Astrocyte of the cerebellum (primary cell): Measurements from ENCODE around the gene AP3B2.

Source experiments
- DNase-seq: peaks from one replicate; pipeline ENCODE4 v3.0.0-alpha.2; 2011; ENCODE audit warnings: low read depth
- H3K4me3 ChIP-seq: 2 replicates; pipeline ENCODE4 v1.5.1; 2011; ENCODE audit warnings: mild to moderate bottlenecking, low read depth, low read length, moderate library complexity
- CTCF ChIP-seq: IDR thresholded peaks from 2 replicates; pipeline ENCODE4 v1.5.1; 2012; ENCODE audit warnings: low read length, low read depth, moderate library complexity, mild to moderate bottlenecking; ENCODE audit errors: missing control alignments
- in situ Hi-C: cut with HindIII; loops from 2 replicates; pipeline ENCODE4 v1.10.0; 2017; ENCODE audit warnings: low sequenced_read_pairs

The AP3B2 gene

GRCh38 chr15:82709421-82710207, at the start of gene AP3B2:
AP3B2 (minus strand) TSS chr15:82709875; CDS start chr15:82709706, 169 bp downstream.
- peak within 1 kb of the TSS; percentile 60 for H3K4me3 ChIP-seq
- no peak for TF ChIP-seq CTCF
- DNase-seq: peak; percentile 15
- in situ Hi-C loops: no loop called here

GRCh38 chr15:82751308-82751707, 41.6 kb upstream of the AP3B2 start:
- H3K4me3 ChIP-seq: peak overlapping the region; percentile 66
- TF ChIP-seq CTCF: no peak
- no peak for DNase-seq
- in situ Hi-C loops: no loop called here

GRCh38 chr15:82750831-82751180, 41.1 kb upstream of the AP3B2 start:
- in situ Hi-C loops: no loop called here
- TF ChIP-seq CTCF: peak; percentile 6
- H3K4me3 ChIP-seq: peak overlapping the region; percentile 66
- DNase-seq: no peak

DNA sequence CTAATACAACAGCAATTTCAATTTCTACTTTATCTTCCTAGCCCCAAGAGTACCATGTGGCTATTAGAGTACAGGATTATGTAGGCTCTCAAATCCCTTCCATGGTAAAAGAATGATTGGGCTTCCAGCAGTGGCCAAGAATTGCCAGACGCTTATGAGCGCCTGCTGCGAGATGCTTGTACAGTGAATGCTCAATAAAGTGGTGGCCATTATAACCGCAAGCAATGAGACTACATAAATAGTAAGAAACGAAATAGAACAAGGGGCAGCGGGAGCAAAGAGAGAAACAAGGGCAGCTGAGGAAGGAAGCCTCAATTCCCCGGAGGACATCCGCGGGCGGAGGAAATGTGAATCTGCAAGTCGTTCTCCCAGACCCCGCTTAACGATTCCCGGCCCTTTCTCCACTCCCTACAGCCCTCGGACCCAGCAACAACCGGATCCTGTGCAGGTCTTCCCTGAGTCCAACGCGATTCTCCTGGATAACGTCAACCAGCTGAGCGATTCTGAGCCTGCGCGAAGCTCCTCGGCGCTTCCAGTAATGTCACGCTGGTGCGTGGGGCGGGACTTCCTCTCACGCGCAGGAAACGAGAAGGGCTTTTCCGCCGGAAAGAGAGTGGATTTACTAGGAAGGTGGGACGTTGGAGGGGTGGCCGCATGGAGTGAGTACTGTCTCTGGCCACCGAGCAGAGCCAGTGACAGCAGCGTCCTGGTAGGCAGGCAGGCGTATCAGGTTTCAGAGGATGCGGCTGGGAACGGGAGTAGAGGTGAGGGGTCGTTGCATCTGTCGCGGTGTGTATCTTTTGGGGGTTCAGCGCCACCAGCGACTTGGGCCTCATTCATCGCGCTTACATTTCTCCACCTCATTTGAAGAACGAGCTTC, 40.5 kb upstream of the AP3B2 start:
- in situ Hi-C loops: no loop called here
- no peak for TF ChIP-seq CTCF

DNA sequence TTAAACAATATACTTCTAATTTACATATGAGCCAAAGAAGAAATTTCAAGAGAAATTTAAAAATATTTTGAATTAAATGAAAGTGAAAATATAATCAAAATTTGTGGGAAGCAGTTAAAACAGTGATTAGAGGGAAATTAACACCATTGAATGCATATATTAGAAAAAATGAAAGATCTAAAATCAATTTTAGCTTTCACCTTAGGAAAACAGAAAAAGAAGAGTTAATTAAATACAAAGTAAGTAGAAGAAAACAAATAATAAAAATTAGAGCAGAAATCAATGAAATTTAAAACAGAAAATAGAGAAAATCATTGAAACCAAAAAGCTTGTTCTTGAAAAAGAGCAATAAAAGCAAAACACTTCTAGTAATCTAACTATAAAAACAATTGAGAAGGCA, 38.6 kb upstream of the AP3B2 start:
- no peak for TF ChIP-seq CTCF
- in situ Hi-C loops: no loop called here

More for the DNA sequence above, 40.5 kb upstream of the AP3B2 start:
- peak overlapping the region; percentile 66 for H3K4me3 ChIP-seq
- peak; percentile 90 for DNase-seq

GRCh38 chr15:82743810-82744209, 34.1 kb upstream of the AP3B2 start:
- in situ Hi-C loops: no loop called here
- DNase-seq: no peak
- H3K4me3 ChIP-seq: no peak overlapping the region
- TF ChIP-seq CTCF: no peak

More for the DNA sequence above, 38.6 kb upstream of the AP3B2 start:
- H3K4me3 ChIP-seq: no peak overlapping the region
- DNase-seq: no peak
